ENCODE data around the gene DNAI2. TPM values are rescaled to one million over a fixed set of nuclear protein-coding genes. Genes with fewer than 3 reads are reported as not detected.

The DNAI2 gene, protein sequence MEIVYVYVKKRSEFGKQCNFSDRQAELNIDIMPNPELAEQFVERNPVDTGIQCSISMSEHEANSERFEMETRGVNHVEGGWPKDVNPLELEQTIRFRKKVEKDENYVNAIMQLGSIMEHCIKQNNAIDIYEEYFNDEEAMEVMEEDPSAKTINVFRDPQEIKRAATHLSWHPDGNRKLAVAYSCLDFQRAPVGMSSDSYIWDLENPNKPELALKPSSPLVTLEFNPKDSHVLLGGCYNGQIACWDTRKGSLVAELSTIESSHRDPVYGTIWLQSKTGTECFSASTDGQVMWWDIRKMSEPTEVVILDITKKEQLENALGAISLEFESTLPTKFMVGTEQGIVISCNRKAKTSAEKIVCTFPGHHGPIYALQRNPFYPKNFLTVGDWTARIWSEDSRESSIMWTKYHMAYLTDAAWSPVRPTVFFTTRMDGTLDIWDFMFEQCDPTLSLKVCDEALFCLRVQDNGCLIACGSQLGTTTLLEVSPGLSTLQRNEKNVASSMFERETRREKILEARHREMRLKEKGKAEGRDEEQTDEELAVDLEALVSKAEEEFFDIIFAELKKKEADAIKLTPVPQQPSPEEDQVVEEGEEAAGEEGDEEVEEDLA
- not detected in 2 replicates for total RNA-seq (2014; rRNA removed; shearing (Covaris generic))

DNA sequence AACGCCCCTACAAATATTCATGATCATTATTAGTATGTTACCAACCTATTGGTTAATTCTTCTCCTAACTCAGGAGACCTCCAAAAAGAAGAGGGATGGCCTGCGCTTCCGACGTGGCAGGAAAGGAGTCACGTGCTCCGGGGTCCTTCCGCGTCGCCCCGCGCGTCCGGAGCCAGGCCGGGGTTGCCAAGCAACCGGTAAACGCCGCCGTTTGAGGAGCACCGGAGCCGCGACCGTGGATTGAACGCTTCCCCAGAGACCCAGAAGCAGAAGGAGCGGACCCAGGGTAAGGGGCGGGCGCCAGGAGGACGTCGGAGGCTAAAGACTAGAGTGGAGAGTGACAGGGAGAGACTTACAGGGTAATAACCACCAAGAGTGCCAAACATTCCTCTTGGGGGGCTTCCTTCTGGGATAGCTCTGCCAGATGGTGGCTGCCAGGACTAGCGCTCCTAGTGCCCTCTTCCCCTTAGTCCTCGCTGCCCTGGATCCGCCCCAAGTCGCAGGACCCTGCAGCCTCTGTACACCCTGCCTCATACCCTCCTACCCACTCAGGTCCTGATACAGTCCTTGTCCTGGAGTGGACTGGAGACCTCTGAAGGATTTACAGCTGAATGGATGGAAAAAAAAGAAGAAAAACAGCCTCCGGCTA, at the start of gene DNAI2:
DNAI2 (plus strand) TSS at position 175 of the 649 bp plus-strand sequence. CDS start 7,584 bp downstream, outside the sequence.
- no peak for DNase-seq (ENCODE audit: low read depth)

DNA sequence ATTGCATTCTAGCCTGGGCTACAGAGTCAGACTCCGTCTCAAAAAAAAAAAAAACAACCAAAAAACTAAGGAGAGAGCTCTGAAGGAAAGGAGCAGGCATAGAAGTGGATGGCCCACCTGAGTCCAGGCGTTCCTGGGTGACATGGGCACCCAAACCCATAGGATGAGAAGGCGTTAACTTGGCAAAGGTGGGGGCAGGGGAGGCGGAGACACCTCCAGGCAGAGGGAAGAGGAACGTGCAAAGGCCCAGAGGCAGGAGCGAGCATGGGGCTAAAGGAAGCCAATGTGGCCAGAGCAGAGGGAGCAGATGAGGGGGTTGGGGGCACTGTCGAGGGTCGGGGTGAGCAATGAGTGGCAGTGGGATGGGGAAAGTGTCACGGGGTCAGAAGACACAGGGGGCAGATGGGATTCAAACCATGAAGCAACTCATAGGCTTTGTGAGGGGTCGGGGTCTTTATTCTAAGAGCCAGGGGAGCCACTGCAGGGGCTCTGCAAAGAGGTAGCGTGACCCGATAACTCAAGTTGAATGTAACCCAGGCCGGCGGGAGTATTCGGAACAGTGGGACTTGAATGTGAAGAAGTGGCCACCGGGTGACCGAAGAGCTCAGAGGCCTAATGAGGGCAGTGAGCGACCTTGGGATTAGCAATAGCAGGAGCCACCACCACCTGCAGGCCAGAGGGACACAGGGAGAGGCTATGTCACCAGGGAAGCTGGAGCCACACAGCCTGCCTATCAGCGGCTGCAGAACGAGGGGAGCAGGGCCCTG, 48.9 kb upstream of the DNAI2 start:
- DNase-seq (ENCODE audit: low read depth): no peak

DNA sequence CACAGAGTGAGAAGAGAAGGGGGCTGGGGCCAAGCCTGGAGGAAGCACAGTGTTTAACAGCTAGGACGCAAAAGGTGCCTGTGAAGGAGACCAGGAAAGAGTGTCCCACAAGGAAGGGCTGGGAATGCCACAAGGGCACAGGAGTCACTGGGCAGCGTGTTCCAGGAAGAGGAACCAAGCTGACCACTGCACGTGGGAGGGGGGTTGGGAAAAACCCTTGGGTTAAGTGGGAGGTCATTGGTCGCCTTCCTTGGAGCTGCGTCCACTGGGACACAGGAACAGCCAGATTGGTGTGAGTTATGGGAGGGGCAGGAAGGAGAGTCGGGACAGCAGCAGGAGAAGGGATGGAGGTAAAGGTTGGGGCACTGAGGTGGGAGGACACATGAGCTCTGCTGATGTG, 47.8 kb upstream of the DNAI2 start:
- DNase-seq (ENCODE audit: low read depth): no peak

DNA sequence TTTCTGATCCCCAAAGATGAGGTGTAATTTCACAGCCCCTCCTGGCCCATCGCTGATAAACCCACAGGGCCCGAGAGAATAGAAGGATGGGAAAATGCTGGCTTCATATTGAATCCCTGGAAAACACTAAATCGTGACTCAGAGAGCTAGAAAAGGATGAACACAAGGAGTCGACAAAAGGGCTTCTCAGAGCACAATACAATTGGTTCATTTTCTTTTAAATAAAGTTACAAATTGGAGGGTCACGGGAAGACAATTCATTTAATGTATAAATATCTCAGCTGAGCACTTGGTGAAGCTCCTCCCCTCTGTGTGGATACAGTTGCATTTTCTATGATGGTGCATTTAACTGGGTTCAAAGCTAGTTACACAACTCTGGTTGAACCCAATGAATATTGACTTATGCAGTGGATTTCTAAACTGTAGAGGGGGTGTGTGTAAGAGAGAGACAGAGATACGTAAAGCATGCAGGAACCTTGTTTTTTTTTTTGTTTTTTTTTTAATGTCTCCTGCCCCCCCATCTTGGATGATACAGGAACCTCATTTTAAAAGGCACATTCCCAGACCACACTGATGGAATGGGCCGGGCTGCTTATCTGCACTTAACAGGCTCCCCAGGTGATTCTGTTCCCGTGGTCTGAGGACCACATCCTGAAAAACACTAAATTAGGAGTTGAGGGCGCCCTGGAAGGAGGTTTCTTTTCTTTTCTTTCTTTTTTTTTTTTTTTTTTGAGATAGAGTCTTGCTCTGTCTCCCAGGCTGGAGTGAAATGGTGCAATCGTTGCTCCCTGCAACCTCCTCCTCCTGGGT, 46.6 kb upstream of the DNAI2 start:
- no peak for DNase-seq (ENCODE audit: low read depth)

DNA sequence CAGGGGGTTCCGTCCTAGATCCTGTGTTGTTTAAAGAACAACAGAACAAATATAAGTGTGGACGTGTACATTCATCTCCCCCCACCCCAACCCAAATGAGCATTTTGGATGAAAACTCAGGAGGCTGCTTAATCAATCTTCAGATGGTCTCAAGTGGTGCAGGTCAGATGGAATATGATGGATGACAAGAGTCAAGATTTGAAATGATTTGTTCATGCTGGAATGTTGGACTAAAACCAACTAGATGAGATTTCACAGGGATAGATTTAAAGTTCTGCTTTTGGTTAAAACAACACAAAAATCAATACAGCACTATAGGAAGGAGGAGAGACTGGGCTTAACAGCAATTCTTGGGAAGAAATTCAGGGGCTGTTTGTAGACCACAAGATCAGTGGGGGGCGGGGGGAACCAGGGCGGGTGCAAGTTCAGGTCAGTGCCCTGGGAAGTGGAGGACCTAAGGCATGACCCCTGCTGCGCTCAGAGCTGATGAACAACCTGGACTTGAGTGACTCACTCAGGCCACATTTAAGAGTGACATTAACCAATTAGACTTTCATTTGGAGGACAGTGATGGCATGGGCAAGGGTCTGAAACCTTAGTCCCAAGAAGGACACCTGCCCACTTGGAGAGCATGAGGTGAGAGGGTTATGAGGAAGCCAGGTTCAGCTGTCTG, 45.6 kb upstream of the DNAI2 start:
- DNase-seq (ENCODE audit: low read depth): no peak

DNA sequence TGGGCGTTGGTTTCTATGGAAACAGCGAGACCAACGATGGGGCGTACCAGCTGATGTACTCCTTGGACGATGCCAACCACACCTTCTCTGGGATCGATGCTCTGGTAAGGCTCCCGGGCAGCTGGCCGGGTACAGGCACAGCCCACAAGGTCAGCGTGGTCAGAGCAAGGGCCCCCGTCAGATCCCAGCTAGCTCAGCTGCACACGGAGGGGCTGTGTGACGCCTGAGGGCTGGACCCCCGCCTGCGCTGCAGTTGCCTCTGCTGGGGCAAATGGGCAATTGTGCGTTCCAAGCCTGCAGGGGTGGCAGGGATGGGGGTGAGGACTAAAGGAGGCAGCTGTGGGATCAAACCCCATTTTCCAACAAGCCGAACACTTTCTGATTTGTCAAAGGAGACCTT, 43.1 kb upstream of the DNAI2 start:
- DNase-seq (ENCODE audit: low read depth): no peak

DNA sequence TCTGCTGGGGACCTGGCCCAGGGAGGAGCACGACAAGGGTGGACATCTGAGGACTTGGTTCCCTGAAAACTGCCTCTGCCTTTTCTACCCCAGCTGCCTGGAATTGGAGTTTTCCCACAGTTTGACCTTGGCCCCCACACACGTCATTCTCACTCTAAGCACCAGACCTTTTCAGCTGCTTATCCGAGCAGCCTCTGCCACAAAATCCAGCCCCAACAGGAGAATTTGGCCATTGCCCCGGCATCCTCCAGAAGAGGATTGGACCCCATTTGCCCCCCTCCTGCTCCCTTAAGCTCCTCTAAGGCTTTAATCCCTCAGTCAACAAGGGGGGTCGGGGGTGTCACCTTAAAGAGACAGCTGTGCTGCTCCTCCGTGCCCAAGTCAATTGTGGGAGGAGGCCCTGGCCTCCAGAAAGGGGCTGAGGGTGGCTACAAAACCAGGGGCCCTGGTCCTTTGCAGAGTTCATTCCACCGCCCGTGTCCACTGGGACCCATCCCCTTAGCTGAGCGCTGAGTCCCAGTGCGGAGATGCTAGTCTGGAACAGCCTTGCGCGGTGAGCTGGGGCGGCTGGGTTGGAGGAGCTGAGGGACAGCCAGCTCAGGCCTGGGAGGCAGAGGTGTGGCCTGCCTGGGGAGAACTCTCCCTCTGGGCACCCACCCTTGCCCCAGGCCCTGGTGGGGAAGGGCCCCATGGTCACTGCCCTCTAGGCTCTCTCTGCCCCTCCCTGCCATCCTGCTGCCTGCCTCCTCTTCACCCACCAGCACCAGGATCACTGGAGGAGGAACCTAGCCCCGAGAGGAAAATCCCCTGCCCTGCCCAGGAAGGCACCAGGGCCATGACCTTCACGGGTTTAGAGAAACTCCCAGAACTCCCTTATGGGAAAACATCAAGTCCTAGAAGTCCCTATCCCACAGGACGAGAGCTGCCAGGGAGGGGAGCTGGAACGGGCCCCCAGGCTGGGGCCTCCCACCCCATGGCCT, 41.8 kb upstream of the DNAI2 start:
- no peak for DNase-seq (ENCODE audit: low read depth)

DNA sequence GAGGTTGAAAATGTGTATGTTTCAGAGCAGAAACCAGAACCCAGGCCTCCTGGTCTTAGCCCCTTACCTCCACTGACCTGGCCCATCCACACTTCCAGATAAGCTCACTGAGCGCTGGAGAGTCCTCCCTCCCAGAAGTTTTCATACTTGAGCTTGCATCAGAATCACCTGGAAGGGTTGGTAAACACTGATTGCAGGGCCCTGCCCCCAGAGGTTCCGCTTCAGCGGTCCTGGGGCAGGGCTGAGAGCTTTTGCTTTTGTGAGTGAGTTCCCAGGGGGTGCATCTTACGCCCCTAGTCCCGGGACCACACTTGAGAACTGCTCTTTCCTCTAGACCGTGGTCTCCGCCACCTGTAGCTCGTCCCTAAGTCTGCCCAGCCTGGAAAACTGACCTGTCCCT, 40.1 kb upstream of the DNAI2 start:
- no peak for DNase-seq (ENCODE audit: low read depth)

DNA sequence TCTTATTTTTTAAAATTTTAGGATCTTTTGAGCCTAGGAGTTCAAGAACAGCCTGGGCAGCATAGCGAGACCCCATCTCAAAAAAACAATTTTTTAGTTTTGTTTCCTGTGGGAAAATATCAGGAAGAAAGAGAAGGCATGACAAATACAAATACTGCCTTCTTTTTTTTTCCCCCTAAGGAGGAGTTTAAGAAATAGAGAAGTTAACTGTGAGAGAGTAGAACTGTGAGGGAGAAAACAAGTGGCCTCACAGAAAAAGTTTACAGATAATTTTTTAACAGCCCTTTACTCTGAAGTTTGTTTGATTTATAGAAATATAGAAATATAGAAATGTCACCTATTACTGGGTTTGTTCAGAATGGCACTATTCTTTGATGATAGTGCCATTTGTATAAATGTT, 39.5 kb upstream of the DNAI2 start:
- no peak for DNase-seq (ENCODE audit: low read depth)

DNA sequence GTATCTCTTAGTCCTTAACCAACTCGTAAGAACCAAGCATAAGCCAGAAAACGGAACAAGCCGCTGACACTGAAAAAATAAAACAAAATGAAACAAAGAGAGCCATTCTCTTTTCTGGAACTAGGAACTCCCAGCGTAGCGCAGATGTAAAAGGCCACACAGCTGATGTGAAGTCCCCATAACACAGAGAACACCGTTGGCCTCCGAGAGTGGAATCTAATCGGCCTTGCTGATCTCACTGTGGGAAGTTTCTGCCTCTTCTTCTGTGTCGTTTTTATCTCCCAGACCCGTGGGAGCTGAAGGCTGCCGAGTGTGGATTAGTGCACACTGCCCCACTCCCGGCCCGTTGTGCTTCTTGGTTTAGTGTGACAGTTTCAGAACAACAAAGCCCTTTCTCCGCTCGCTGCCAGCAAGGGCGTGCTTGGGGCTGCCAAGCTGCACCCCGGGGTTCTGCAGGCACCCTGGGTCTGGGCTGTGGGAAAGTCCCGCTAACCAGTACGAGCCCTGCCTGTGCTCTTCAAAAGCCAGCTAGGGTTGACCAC, 38.9 kb upstream of the DNAI2 start:
- no peak for DNase-seq (ENCODE audit: low read depth)

DNA sequence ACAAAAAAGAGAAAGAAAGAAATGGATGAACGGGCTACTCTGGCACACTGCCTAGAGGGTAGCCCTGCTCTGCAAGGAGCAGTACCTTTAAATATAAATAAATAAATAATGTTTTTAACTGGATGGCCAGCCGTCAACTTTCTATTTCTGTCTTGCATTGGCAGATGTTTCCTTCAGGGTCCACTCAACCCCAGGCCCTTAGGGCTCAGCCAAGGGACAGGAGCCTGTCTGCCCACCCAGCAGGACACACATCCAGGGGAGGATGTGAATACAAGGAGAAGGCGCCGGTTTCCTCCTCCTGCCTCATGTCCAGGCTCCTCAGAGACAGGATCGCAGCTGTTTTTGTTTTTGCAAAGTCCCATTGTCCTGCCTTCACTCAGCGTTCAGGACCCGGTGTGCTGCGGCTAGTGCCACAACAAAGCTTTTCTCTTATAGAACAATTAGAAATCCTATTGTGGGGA, 38.1 kb upstream of the DNAI2 start:
- DNase-seq (ENCODE audit: low read depth): no peak

DNA sequence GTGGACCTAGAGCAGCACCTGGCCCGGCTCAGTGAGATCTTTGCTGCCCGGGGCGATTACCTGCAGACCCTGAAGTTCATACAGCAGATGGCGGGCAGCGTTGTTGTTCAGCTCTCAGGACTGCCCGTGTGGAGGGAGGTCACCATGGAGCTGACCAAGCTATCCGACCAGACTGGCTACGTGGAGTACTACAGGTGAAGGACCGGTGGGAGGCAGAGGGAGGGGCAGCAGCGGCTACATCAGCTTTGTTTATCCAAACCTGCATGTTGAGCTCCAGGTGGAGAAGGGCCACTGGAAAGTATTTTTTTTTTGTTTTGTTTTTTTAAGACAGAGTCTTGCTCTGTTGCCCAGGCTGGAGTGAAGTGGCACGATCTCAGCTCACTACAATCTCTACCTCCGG, 36.7 kb upstream of the DNAI2 start:
- no peak for DNase-seq (ENCODE audit: low read depth)

DNA sequence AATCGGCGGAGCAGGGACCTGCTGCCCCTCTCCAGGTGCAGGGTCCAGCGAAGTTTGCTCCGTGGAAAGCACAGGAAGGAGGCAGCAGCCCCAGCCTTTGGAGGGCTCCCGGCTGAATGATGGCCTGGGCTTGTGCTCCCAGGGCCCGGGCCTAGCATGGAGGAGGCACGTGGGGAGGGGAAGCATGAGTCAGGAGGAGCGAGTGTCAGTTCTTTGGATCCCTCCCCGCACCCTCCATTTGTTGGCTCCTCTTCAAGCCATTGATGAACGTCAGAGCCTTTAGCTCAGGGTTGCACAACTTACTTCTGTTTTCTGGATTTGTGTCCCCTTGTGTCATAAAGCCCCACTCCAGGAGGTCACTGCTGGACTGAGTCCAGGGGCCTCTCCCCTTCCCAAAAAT, 34.9 kb upstream of the DNAI2 start:
- DNase-seq (ENCODE audit: low read depth): no peak

DNA sequence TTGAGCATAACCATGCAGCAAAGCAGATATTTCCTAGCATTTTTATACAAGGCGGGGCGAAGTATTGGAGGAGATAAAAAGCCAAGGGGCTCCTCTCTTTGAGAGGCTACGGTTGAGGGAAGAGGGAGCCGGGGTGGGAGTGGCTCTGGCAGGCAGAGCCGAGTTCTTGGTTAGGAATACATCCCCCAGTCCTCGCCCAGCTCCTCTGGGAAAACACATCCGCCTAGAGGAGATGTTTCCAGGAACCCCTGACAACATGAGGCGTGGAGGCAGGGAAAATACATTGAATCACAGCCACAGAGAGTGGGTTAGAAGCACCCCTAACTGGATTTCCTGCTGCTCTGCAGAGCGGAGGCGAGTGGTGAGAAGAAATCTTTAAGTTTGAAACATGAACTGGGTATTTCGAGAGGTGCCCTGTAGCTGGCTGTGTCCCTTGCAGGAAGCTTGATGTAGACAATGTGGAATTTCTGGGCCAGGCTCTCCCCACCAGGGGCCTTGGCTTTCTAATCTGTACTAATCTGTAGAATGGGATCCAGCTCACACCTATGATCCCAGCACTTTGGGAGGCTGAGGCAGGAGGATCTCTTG, 33.3 kb upstream of the DNAI2 start:
- DNase-seq (ENCODE audit: low read depth): no peak

DNA sequence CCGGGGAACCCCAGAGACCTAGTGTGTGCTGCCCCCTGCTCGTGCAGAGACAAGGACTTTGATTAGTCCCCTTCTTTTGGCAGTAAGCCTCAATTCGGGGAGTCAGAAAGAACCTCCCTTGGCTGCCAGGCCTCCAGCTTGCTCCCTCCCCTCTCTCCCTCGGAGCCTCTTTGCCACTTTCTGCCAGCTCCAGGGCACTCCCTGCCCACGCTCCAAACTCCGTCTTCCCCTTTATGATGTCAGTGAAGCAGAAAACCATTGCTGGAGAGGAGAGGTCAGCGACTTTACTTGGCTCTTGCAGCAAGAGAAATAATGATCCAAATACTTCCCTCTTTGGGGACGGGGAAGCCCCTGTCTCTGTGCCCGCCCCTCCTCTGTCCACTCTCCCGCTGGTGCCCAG, 32.6 kb upstream of the DNAI2 start:
- DNase-seq (ENCODE audit: low read depth): no peak

DNA sequence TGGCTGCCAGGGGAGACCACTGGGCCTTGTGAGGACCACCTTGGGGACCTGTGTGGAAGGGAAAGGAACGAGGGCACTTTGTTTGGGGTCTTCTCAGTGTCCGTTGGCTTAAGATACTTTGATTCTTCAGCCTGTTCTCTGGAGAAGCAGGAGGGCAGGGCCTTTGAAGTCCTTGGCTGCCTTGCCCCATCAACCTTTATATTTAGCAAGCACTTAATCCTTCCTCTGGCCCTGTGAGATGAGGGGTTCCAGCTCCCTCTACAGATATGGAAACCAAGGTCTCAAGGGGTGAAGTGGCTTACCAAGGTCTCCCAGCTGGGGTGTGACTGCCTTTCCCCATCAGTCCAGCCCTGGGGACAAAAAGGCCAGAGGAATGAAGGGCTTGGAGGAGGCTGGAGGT, 32.2 kb upstream of the DNAI2 start:
- no peak for DNase-seq (ENCODE audit: low read depth)

DNA sequence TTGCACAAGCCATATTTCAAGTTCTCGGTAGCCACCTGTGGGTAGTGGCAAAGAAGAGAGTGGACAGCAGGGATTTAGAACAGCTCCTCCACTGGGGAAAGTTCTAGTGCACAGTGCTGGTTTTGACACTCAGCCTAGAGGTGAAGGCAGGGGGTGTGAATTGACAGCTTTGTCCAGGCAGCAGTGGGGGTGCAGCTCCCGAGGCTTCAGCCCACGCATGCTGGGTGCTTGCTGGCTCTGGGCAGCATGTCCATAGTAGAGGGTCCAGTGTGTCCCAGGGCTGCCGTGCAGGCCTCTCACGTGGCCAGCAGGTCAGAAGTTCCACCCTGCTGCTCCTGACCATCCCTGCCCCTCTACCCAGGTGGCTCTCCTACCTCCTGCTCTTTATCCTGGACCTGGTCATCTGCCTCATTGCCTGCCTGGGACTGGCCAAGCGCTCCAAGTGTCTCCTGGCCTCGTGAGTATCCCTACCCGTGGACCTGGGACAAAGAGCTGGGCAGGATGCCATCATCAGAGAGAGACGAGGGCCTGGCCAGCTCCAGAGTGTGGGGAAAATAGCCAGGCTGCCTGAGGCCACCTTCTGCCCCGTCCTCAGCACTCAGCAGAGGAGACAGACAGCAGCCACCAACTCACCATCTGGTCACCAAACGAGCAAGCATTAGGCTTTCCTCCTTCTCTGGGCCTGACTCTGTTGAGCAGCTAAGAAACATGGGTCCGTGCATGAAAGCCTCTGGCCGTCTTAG, 30.9 kb upstream of the DNAI2 start:
- peak; percentile 3 for DNase-seq (ENCODE audit: low read depth)

DNA sequence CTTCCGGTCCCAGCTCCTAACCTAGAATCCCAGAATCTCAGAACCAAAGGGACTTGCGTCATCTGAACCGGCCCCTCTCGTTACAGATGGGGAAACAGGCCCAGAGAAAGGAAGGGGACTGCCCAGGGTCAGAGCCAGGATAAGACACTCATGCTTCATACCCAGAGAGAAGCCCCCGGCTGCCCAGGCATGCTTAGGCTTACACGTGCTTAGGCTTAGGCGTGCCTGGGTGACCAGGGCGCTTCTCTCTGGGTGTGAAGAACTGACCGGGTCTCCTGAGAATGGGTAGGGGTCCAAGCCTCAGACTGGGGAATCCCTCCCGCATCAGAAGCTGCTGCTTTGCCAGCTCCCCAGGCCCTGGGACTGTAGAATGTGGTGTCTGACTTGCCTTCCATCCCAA, 29.9 kb upstream of the DNAI2 start:
- no peak for DNase-seq (ENCODE audit: low read depth)
